ENCODE measurements around the gene JARID2. TPM values are rescaled to one million over a fixed set of nuclear protein-coding genes. Genes with fewer than 3 reads are reported as not detected.

JARID2 gene
- total RNA-seq, 1 donor from 2014 or later: 65.6 TPM

GRCh38 chr6:15493437-15494168, 247.7 kb downstream of the JARID2 start:
- Mint-ChIP-seq H3K4me3 (ENCODE audit: low read depth) (no peak overlapping the region), H3K27me3 (no peaks in the 10 kb centered on the region), H3K36me3 (ENCODE audit: insufficient read depth) (peaks cover 27% of the 10 kb centered on the region), H3K27ac (no peak overlapping the region), H3K9me3 (ENCODE audit: low read depth) (no peaks in the 10 kb centered on the region), H3K4me1 (ENCODE audit: low read depth) (peaks cover 9% of the 10 kb centered on the region)
- TF ChIP-seq CTCF (IDR thresholded peaks at IDR 0.05; ENCODE audit: unreplicated experiment): no peak
- DNase-seq (ENCODE audit: low spot score, unreplicated experiment): no peak

GRCh38 chr6:15495375-15495901, 249.6 kb downstream of the JARID2 start:
- H3K36me3 Mint-ChIP-seq (ENCODE audit: insufficient read depth): peaks cover 20% of the 10 kb centered on the region
- no peak overlapping the region for H3K27ac Mint-ChIP-seq
- peaks cover 7% of the 10 kb centered on the region for H3K4me1 Mint-ChIP-seq (ENCODE audit: low read depth)
- no peak for TF ChIP-seq CTCF (IDR thresholded peaks at IDR 0.05; ENCODE audit: unreplicated experiment)
- no peak for DNase-seq (ENCODE audit: low spot score, unreplicated experiment)
- no peaks in the 10 kb centered on the region for H3K27me3 Mint-ChIP-seq
- H3K4me3 Mint-ChIP-seq (ENCODE audit: low read depth): no peak overlapping the region
- no peaks in the 10 kb centered on the region for H3K9me3 Mint-ChIP-seq (ENCODE audit: low read depth)

- no peaks in the 10 kb centered on the region for H3K9me3 Mint-ChIP-seq (ENCODE audit: low read depth)
- TF ChIP-seq CTCF (IDR thresholded peaks at IDR 0.05; ENCODE audit: unreplicated experiment): no peak
- H3K27ac Mint-ChIP-seq: peak overlapping the region; percentile 46
- no peaks in the 10 kb centered on the region for H3K27me3 Mint-ChIP-seq
- peaks cover 26% of the 10 kb centered on the region for H3K36me3 Mint-ChIP-seq (ENCODE audit: insufficient read depth)
- no peak for DNase-seq (ENCODE audit: low spot score, unreplicated experiment)
- no peak overlapping the region for H3K4me3 Mint-ChIP-seq (ENCODE audit: low read depth)
- H3K4me1 Mint-ChIP-seq (ENCODE audit: low read depth): peaks cover 2% of the 10 kb centered on the region
Measured at GRCh38 chr6:15496345-15497131, 250.7 kb downstream of the JARID2 start.

GRCh38 chr6:15498640-15499039, 252.8 kb downstream of the JARID2 start:
- TF ChIP-seq CTCF (IDR thresholded peaks at IDR 0.05; ENCODE audit: unreplicated experiment): no peak
- Mint-ChIP-seq H3K4me1 (ENCODE audit: low read depth) (peaks cover 2% of the 10 kb centered on the region), H3K9me3 (ENCODE audit: low read depth) (no peaks in the 10 kb centered on the region), H3K36me3 (ENCODE audit: insufficient read depth) (peaks cover 35% of the 10 kb centered on the region), H3K27ac (no peak overlapping the region), H3K27me3 (no peaks in the 10 kb centered on the region), H3K4me3 (ENCODE audit: low read depth) (no peak overlapping the region)
- no peak for DNase-seq (ENCODE audit: low spot score, unreplicated experiment)

- H3K36me3 Mint-ChIP-seq (ENCODE audit: insufficient read depth): peaks cover 35% of the 10 kb centered on the region
Measured at GRCh38 chr6:15499125-15499524, 253.3 kb downstream of the JARID2 start.

More at GRCh38 chr6:15499125-15499524, 253.3 kb downstream of the JARID2 start:
- DNase-seq (ENCODE audit: low spot score, unreplicated experiment): no peak
- no peaks in the 10 kb centered on the region for H3K9me3 Mint-ChIP-seq (ENCODE audit: low read depth)
- no peak for TF ChIP-seq CTCF (IDR thresholded peaks at IDR 0.05; ENCODE audit: unreplicated experiment)
- H3K27me3 Mint-ChIP-seq: no peaks in the 10 kb centered on the region
- H3K4me3 Mint-ChIP-seq (ENCODE audit: low read depth): no peak overlapping the region
- H3K4me1 Mint-ChIP-seq (ENCODE audit: low read depth): no peaks in the 10 kb centered on the region
- no peak overlapping the region for H3K27ac Mint-ChIP-seq

All from progenitor cell of endocrine pancreas (in vitro differentiated cells).